ENCODE data around the gene USP34.

The USP34 gene

DNA sequence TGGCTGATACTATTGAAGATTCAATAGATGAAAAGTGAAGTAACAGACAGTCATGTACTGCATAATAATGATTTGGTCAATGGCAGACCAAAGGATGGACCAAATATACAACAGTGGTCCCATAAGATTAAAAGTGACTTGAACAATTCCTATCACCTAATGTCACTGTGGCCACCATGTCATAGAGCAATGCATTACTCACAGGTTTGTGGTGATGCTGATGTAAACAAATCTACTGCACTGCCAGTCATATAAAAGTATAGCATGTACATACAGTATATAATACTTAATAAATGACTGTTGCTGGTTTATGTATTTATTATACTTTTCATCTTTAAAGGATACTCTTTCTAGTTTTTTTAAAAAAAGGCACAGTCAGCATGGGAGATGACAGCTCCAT, 99.9 kb downstream of the USP34 start:
- no peak for DNase-seq

DNA sequence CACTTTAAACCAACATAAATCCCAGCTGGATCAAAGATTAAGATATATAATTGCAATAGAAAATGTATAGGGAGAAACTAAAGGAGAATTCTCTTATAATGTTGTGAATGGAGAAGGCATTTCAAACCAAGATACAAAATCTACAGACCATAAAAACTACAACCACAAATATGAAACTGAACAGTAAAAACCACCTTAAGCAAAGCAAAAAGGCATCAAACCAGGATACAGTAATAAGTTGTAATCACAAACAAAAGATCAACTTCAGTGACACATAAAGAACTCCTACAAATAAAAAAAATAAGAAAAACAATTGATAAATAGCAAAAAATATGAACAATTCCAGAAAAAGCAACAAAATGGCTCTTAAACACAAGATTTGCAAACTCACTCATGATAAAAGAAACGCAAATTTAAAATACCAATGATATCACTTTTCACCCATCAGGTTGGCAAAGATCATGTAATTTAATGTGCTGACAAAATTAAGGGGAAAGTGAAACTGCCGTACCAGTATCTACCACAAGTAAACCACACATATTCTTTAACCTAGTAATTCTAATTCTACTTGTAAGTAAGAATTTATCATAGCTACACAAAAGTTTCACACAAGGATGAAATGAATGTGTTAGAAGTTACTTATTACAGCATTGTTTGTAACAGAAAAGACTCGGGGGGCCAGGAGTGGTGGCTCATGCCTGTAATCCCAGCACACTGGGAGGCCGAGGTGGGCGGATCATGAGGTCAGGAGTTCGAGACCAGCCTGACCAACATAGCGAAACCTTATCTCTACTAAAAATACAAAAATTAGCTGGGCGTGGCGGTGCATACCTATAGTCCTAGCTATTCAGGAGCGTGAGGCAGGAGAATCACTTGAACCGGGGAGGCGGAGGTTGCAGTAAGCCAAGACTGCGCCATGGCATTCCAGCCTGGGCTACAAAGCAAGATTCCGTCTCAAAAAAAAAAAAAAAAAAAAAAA, 101.9 kb downstream of the USP34 start:
- no peak for DNase-seq

DNA sequence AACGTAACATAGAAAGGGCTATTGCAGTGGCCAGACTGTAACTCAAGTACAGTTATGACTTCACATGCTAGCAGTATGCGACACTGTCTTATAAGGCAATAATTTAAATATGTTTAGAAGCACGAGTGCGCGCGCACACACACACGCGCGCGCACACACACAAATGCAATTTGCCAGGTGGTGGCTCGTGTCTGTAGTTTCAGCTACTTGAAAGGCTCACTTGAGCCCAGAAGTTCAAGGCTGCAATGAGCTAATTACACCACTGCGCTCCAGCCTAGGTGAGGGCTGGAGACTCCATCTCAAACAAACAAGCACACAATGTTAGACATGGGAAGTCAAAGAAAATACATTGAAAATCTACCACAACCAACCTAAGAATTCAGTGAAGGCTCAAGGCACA, 103.7 kb downstream of the USP34 start:
- no peak for DNase-seq

DNA sequence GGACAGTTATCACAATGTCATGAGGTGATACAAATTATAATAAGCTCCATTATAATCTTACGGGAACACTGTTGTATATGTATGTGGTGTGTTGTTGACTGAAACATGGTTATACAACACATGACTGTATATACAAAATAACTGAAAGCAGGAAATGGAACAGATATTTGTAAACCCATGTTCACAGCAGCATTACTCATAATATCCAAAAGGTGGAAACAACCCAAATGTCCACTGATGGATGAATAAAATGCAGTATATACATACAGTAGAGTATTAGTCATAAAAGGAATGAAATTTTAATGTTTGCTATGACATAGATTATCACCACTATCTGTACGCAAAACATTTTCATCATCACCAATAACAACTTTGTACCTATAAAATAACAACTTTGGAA, 107.3 kb downstream of the USP34 start:
- no peak for DNase-seq

DNA sequence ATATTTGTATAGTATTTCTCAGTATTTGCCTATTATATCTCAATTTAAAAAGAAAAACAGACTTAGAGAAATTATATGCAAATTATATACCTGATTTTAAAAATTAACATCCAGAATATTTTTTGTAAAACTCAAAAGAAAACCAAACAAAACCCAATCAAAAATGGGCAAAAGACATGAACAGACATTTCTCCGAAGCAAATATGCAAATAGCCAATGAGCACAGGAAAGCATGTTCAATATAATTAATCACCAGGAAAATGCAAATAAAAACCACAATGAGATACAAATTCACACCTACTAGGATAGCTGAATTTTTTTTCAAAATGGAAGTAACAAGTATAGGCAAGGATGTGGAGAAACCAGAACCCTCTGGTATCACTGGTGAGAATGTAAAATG, 108.0 kb downstream of the USP34 start:
- no peak for DNase-seq

DNA sequence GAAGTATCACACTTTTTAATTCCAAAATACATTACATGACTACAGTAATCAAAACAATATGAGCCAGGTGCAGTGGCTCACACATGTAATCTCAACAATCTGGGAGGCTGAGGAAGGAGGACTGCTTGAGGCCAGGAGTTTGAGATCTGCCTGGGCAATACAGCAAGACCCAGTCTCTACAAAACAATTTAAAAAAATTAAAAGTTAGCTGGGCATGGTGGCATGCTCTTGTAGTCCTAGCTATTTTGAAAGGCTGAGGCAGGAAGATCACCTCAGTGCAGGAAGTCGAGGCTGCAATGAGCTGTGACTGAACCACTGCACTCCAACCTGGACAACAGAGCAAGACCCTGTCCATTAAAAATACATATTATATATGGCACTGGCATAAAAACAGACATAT, 109.8 kb downstream of the USP34 start:
- DNase-seq = no peak

DNA sequence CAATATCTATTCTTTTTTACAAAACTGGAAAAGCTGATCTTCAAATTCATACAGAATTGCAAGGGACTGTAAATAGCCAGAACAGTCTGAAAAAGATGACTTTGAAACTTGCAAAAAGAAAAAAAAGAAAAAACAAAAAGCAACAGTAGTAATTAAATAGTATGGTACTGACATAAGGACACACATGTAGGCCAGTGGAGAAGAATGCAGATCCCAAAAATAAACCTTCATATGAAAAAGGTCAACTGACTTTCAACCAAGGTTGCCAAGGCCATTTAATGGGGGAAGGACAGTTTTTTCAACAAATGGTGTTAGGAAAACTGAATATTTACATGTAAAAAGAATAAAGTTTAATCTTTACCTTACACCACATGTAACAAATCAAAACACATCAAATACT, 111.8 kb downstream of the USP34 start:
- no peak for DNase-seq

DNA sequence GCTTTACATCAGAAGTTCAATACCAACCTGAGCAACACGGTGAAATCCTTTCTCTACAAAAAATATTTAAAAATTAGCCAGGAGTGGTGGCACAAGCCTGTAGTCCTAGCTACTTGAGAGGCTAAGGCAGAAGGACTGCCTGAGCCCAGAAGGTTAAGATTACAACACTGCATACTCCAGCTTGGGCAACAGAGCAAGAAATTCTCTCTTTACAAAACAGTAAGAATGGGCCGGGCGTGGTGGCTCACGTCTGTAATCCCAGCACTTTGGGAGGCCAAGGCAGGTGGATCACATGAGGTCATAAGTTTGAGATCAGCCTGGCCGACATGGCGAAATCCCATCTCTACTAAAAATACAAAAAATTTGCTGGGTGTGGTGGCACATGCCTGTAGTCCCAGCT, 113.2 kb downstream of the USP34 start:
- no peak for DNase-seq

DNA sequence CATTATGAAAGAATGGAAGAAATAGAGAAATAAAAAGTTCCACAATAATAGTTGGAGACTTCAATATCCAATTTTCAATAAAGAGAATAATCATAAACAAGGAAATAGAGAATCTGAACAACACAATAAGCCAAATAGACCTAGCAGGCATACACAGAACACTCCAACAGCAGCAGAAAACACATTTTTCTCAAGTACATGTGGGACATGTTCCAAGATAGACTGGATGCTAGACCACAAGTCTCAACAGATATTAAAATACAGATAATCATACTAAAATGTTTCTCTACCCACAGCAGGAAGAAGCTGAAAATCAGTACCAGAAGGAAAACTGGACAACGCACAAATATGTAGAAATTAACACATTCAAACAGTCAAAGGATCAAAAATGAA, 113.9 kb downstream of the USP34 start:
- no peak for DNase-seq

DNA sequence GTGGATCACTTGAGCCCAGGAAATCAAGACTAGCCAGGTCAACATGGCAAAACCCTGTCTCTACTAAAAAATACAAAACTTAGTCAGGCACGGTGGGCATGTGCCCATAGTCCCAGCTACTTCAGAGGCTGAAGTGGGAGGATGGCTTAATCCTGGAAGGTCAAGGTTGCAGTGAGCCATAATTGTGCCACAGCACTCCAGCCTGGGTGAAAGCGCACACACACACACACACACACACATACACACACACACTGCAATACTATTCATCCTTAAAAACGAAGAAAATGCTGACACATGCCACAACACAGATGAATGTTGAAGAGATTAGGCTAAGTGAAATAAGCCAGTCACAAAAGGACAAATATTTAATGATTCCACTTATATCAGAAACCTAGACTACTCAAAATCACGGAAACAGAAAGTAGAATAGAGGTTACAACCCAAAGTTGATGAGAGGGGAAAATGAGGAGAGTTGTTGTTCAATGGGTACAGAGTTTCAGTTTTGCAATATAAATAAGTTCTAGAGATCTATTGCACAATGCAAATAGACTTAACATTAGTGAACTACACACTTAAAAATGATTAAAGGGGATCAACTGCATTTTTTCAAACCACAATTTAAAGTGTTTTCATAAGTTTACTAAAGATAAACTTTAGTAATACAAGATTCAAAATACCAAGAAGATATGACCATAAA, 114.5 kb downstream of the USP34 start:
- no peak for DNase-seq

DNA sequence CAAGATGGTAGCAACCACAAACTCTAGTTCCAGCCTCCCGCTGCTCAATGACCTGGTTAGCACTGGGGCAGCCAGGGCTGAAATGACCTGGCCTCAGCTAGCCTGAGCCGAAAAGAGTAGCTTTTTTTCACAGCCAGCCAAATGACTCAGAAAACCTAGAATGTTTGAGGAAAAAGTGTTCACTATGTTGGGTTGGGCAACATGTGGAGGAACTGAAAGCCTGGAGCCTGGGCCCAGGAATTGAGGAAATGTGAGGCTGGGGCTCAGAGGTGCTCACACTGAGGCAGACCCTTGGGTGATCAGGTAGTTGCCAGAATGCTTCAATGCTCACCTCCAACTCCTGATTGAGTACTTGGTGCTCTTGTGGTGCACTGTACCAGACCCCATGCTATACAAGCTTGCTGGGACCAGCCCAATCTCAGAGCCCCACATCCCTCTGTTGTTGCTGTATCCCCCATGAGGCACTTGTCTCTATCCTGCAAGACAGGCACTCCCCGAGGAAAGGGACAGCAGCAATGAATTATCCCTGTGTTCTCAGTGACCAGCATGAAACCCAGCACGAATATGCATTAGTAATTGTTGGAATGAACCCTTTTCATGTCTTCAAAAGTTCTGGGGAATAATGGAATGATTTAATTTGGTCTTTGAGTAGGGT, 116.2 kb downstream of the USP34 start:
- DNase-seq = no peak

DNA sequence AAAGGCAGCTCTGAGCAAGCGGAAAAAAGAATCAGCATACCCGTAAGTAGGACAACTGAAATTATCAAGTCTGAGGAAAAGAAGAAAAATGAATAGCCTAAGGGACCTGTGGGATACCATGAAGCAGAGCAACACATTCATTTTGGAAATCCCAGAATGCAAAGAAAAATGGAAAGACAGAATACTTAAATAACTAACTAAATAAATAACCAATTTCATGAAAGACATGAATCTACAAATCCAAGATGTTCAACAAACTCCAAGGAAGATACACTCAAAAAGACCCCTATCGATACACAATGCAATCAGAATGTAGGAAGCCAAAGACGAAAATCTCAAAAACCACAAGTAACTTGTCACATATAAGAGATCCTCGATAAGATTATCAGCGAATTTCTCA, 117.0 kb downstream of the USP34 start:
- DNase-seq = no peak

DNA sequence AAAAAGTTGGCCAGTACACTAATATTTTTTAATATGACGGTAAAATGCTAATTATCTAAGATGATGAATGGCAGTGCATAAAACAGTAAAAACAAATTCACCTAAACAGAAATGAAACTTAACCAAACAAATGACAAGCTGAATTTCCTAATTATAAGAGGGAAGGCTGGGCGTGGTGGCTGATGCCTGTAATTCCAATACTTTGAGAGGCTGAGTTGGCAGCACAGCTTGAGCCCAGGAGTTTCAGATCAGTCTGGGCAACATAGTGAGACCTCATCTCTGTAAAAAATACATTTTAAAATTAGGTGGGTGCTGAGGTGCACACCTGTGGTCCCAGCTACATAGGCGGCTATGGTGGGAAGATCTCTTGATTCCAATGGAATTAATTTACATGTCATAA, 120.1 kb downstream of the USP34 start:
- no peak for DNase-seq

DNA sequence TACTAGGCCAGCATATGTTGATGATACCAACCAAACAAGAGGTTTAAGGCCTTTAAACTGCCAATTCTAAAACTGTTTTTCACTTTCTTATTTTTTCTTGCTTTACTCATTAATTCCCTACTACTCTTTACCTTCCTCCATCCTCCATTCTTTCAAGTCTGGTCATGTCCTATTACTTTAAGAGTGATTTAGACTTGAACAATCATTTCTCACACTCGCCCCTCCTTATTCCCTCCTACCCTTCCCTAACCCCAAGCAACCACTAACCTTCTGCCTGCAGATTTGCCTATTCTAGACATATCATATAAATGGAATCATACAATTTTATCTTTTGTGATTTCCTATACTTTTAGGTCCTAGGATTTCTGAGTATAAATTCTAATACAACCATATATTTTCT, 127.7 kb downstream of the USP34 start:
- DNase-seq = no peak

DNA sequence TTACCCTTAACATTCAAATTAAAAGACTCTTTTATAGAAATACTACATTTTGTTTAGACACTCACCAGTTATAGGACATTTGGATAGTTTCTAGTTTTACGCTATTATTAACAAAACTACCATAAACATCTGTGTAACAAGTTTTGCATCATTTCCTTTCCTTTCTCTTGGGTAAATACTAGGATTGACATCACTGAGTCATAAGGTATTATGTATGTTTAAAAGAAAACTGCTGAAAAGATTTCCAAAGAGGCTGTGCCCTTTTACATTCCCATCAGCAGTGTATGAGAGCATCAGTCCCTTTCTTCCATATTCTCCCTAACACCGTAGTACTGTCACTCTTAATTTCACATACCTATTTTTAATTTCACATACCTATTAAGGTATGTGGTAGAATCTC, 130.6 kb downstream of the USP34 start:
- no peak for DNase-seq

DNA sequence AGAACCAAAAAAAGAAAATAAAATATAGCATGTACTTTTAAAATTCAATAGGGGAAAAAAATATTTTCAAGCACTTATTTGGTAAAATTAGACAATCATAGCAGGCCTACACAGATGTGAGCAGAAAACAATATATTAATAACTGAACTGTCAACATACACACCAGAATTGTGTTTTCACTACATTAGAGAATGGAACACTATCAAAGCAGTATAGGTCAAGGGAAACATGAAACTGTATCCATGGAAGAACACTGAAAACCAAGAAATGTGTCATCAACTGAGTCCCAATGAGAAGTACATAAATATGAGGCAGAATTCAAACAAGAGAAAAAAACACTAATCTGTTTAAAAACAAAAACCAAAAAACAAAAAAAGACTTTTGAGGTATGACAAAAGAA, 132.4 kb downstream of the USP34 start:
- no peak for DNase-seq

DNA sequence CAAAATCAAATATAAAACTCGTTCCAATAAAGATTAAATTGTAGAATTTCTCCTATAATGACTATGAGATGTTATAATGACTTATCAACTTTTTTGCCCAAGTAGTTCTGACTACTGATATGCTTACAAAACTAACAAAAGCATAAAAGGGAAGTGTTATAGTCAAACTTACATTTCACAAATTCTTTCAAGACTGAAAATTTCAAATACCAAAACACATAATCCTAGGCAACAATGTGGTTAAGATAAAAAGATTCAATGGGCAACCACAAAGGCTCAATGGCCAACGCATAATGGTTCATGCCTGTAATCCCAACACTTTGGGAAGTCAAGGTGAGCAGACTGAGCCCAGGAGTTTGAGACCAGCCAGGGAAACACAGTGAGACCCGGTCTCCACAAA, 135.7 kb downstream of the USP34 start:
- DNase-seq = no peak

DNA sequence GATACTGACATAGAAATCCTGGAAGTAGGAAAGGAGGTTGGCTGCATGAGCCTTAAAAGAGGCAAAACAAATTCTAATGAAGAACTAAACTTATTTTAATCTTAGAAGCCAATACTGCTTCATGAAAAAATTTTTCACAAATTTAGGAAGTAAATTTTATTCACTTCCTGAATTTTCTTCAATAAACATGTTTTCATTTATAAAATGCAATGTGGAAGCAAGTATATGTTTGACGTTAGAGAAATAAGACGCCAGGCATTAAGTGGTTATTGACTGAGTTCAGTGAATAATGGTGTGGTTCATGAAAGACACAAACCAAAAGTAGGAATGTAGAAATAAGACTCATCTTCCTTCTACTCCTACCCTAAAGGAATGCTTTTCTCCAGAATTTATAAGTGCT, 136.4 kb downstream of the USP34 start:
- DNase-seq = no peak

DNA sequence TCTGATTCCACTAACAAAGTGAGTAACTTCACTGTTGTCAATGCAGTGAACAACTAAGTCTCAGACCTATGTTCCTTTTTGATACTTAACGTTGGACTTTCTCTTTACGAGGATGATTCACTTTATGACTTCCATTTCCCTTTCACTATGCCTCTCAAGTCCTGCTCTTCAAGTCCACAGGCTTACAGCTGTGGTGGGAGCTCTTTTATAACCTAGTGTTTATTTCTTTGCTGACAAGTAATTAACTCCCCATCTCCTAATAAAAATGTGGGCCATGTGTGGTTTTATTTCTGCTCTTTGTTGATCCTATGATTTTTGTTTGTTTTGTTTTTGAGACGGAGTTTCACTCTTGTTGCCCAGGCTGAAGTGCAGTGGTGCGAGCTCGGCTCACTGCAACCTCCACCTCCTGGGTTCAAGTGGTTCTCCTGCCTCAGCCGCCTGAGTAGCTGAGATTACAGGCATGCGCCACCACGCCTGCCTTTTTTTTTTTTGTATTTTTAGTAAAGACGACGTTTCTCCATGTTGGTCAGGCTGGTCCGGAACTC, 142.1 kb downstream of the USP34 start:
- DNase-seq = no peak

DNA sequence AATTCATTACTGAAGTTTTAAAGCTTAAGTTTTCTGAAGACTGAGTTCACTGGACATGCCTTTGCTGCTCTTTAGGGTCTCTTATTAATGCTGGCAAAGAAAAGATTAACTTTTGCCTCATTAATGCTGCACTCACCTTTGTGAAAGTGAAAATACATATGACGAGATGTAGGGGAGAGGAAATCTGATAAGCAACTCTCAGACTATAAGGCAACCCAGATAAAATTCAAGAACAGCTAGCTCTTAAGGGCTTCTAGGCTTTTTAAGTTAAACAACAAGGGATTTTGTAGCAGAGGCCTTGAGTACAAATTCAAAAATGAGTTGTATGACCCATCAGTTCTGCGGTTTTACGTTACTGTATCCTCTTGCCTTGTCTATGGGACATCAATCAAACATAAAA, 143.7 kb downstream of the USP34 start:
- DNase-seq = no peak

DNA sequence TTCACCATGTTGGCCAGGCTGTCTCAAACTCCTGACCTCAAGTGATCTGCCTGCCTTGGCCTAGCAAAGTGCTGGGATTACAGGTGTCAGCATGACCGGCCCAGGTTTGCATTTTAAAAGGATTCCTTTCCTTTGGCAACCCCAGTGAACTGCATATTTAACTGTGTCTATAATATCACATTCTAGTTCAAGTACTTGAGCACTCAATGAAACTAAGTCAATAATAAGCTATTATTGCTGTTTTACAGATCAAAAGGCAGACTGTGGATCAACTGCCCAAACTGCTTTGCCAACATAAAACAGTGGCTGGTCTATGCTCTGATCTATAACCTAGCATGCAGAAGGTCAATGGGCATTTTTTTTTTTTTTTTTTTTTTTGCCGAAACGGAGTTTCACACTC, 144.5 kb downstream of the USP34 start:
- no peak for DNase-seq

DNA sequence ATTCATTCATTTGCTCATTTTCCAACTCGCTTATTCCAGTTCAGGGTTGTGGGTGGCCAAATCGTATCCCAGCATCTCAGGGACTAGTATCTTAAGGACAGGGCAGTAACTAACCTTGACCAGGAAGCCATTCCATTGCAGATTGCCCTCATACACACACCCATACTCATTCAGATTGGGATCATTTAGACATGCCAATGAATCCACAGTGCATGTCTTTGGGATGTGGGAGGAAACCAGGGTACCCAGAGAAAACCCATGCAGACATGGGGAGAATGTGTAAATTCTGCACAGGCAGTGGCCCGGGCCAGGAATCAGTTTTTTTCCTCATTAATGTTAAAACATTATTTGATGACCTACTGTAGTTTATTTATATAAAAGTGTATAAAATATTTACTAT, 150.7 kb downstream of the USP34 start:
- no peak for DNase-seq

DNA sequence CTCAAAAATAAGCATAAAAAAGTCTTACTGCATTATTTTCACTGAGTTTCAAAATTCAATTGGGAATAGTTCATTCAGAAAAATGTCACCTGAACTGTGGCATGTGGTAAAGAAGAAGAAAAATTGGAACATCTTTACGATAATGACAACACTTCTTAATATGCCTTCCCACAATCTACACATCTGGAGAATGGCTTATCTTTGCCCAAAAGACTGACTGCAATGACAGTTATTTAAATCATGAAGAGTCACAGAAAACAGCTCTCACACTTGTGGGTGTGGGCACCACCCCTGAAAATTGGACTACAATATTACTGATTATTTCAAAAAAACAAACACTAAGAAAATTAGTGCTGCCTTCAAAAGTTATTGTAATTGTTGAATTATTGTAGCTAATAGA, 152.3 kb downstream of the USP34 start:
- no peak for DNase-seq

DNA sequence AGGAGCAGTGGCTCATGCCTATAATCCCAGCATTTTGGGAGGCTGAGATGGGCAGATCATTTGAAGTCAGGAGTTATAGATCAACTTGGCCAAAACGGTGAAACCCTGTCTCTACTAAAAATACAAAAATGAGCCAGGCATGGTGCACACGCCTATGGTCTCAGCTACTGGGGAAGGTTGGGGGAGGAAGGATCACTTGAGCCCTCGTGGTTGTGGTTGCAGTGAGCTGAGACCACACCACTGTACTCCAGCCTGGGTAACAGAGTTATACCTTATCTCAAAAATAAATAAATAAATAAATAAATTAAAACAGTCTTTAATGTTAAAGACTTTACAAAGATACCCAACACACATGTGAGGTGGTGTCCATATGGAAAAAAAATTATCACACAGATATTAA, 174.9 kb downstream of the USP34 start:
- no peak for DNase-seq
